NCI-H446 treated with DMSO at 0.1 percent for 48 hours (cell line): ENCODE data around the gene TNFSF10.

Experiments used
- DNase-seq: peaks from one replicate; lab custom pipeline; 2025; lab: John Stamatoyannopoulos, UW

TNFSF10 gene

DNA sequence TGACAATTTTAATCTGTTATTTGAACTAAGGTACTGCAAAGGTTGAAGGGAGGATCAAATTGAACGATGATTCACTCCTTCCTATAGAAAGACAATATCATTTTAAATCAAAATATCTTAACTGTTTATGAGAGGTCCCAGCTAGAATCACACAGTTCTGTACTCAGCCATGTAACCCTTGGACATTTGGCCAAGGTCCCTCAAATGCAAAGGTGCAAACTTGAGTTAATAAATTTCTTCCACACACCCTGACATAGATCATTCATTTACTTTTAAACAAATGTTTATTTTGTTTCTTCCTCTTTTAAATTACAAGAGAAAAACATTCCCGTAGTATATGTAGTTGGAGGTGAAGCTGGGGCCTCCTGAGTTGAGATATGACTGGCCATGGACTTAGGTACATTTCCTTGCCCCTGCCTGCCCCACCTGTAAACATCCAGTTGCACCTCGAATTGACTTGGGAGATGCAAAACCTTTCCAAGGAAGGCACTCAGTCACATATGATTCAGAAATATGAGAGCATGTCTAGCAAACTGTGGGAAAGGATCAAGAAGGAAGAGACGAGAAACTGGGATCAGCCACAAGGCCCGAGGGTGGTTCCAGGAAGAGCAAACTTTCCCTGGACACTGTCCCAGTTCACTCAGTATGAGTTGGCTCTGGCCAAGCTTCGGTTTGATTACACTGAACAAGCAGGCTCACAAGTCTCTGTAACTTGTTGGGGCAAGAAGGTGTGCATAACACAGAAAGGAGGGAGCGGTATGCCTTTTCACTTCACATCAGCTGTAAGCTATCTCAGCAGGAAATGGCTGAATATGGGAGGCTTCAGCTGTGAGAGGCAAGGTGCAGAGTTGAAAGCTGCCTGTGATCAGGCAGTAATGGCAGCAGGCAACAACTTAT is 6.7 kb downstream of the TNFSF10 start:
- DNase-seq = peak; percentile 40

DNA sequence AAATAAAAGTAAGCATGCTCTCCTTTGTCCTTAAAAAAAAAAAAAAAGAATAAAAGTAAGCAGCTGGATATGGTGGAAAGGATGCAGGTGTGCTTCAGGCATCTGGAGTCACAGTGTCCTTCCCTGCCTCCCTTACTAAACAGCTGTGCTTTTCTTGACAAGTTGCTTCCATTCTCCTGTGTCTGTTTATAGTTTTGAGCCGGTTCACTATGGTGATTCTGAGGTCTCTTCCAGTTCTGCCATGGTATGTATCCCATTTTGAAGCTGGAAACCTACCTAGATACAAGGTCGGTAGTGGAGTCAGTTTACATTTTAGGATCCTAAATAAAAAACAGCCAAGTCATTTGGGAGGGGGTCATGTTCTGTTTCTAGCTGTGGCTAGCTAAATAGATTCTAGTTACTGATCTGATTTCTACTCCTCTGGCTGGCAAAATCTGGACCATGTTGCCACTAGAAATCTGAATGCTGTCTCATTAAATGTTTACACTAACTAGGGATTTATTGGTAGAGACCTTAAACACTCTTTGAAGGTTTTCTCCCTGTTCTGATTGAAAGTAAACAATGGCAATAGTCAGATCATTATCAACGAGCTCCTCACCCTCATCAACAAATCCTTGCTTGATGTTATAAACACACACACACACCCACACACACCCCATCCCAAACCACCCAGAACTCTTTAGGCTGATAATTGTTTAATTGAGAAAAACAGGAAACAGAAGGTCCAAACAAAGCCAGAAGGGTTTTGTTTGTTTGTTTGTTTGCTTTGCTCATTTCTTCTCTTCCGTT is 7.9 kb downstream of the TNFSF10 start:
- no peak for DNase-seq

DNA sequence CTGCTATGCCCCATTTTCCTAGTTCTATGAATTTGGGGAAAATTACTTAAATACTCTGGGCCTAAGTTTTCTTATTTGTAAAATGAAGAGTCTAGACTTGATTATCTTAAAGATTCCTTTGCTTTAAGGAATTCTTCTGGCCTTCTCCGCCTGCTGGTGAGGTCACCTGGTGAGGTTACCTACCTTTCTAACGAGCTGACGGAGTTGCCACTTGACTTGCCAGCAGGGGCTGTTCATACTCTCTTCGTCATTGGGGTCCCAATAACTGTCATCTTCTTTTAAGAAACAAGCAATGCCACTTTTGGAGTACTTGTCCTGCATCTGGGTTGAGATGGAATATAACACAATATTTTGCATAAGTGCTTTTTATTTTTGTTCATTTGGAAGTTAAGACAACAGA is 8.6 kb downstream of the TNFSF10 start:
- no peak for DNase-seq

DNA sequence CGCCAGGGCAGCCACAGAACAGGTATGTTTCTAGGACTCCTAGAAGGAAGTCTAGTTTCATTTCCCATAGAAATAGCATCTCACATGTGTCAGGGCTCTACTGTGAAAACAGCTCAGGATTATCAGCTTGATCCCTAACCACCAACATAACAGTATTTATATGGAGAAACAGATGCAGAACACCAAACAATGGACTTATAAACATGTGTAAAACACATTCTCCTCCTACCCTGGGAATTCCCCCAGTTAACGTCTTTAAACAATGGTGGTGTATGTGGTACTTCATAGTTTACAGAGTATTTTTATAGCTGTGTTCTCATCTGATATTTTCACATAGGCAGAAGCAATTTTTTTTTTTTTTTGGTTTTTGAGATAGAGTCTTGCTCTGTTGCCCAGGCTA is 9.7 kb downstream of the TNFSF10 start:
- no peak for DNase-seq

DNA sequence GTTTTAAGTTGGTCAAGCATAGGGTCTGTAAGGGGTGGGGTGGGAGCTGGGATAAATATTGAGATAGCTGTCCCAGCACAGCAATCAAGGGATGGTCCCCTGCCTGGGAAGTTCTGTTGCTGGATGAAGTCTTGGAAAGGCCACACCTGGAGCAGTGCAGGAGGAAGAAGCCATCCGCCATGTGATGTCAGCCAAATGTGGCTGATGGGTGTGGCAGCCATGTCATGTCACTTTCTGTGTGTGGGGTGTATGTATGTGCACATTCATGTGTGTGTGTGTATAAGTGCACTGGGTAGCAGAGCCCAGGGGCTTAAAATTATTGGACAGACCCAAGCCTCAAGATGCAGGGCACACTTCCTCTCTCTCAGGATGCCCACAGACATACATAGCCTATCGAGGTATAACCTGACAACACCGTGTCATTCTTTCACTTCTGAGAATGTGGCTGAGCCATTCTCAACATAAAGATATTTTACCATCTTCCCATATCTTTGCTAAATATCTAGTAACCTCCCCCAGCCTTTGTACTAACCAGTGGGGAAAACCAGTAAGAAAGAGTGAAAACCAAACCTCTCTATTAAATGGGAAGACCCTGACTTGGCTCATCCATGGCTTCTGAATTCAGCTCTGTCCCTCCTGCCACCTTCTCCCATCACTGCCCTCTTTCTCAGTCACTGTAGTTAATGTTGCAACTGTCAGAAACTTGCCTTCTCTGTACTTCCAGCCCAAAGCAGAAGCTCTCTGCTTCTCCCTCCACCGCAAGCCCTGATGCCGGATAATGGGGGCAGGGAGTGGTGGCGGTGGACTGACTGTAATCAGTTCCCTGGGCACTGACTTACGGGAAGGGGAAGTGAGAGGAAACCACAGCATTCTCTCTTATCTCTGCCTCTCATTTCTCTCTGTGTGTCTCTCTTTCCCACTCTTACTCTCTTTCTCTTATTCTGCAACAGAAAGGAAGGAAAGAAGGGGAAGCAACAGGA is 11.2 kb downstream of the TNFSF10 start:
- no peak for DNase-seq

DNA sequence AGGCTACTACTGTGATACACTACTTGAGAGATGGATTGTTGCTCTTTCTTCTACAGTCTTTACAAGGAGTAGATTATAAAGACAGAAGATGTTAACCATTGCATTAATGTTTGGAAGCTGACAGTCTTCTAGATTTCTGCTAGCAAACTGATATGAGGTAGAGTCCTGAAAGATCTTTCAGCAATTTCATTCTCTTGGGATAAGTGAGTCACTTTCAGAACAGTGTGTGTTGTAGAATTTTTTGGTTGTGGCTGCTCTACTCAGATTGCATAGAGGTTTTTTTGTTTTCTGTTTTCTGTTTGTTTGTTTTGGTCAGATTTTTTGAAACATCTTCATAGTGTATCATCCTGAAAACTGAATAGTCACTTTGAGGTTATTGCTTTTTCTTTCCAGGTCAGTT is 17.1 kb downstream of the TNFSF10 start:
- no peak for DNase-seq

DNA sequence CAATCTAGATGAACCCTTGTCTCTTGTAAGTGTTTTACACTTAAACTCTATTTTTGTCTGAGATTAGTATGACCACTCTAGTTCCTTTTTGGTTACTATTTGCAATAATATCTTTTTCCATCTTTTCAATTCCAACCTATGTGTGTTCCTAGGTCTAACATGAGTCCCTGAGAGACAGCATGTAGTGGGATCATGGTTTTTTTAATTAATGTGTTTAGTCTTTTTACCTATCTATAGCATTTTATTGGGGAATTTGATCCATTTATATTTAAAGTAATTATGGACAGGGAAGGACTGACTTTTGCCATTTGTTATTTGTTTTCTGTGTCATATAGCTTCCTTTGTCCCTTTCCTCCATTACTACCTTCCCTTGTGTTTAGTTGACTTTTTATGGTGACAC is 21.7 kb downstream of the TNFSF10 start:
- no peak for DNase-seq

DNA sequence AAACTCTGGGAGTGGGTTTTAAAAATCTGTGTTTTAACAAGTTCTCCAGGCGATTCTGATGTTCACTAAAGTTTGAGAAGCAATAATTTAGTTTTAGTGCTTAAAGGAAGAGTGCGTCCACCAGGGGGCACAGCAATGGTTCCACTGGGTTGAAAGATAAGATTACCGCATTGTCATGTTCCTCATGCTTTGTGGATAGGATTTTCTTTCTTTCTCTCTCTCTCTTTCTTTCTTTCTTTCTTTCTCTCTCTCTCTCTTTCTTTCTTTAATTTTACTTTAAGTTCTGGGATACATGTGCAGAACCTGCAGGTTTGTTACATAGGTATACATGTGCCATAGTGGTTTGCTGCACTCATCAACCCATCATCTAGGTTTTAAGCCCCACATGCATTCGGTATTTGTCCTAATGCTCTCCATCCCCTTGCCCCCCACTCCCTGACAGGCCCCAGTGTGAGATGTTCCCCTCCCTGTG is 33.0 kb downstream of the TNFSF10 start:
- DNase-seq = peak; percentile 59

DNA sequence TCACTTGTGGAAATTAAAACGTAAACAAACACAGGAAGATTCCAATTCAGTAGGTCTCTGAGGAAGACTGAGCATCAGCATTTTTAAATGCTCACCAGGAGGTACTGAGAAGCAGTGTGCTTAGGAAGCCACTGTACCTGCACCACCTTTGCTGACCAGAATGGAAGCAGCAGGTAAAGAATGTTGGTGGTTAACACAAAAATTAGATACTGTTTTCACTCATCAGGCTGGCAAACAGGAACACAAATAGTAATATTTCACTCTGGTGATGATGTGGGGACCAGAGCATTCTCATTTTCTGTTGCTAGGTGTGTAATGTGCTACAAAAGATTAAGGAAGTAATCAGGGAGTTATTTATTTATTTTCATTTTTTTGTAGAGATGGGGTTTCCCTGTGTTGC is 45.1 kb downstream of the TNFSF10 start:
- DNase-seq = no peak

DNA sequence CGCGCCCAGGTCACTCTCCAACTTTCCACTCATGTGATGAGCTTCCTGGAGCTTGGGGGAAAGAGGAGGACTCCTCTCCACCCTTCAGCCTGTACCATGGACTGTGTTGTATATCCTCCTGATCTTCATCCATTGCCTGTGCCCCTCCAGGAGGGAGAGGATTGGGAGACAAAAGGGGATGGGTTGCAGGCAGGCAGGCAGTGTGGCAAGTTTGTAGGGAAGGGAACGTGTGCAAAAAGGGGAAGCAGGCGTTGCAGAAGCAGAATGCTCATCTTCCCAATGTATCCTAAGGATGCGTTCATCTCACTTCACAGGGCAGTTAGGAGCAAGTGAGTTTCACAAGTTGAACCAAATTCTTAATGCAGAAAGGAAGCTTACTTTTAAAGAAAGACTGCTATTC is 46.9 kb downstream of the TNFSF10 start:
- no peak for DNase-seq

DNA sequence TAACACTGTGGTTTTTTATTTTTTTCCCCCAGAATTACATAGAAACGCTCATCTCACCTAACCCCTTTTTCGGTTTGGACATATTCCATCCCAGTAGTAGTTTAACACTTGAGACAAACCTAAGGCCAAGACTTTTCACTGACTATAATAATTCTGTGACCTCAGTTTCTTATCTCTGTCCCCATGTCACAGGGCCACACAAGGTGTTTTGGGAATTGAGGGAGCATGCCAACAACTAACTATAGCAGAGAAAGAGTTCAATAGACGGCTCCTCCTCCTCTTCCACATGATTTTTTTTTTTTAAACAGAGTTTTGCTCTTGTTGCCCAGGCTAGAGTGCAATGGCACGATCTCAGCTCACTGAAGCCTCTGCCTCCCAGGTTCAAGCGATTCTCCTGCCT is 47.5 kb downstream of the TNFSF10 start:
- no peak for DNase-seq

DNA sequence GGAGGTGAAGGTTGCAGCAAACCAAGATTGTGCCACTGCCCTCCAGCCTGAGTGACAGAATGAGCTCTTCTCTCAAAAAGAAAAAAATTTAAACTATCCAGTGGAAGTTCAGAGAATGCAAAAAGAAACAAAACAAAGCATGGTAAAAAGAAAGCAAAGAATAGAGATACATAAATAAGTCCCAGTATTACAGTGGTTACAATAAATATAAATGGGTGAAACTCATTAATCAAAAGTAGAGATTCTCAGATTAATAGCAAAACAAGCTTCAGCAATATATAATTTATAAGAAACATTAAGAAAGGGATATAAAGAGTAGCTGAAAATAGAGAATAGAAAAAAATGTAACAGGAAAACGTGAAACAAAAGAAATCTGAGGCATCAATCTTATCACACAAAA is 51.3 kb downstream of the TNFSF10 start:
- no peak for DNase-seq

DNA sequence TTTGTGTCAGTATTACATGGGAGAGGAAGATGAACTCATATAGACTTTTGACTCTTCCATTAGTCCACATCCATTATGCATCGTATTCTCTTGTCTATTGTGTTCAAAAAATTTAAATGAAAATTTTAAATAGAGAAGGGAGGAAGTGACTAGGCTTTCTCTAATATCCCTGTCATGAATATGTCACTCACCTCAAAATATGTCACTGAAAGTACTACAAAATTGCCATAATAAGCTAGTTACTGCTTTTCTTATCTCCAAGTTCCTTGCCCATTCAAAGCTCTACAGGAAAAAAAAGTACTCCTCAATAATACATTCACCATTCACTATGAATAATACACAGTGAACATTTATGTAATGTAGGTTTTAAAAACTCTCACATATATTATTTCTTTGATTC is 52.6 kb downstream of the TNFSF10 start:
- DNase-seq = no peak

DNA sequence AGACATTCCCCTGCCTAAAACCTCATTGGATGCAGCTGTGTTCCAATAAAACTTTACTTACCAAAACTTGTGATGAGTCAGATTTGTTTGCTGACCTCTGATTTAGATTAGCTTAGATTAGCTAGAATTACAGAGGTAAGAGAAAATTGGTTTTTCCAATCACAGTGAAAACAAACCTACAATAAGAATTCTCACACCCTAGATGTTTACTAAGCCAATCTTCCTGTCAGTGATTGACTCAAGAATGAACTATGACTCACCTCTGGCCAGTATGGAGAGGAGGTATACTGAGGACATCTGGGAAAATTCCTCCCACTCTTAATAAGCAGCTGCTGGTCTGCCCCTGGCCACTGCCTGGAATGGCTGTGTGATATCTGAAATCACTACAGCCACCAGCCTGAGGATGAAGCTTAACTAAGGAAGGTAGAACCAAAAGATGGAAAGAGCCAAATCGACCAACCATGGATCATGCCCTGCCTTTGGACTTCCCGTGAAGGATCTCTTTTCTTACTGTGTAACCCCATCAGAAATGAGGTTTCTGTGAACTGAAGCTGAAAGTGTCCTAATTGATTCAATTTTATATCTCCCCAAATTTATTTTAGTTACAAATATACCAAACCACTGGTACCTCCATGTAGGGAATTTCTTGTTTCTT is 55.9 kb downstream of the TNFSF10 start:
- no peak for DNase-seq

DNA sequence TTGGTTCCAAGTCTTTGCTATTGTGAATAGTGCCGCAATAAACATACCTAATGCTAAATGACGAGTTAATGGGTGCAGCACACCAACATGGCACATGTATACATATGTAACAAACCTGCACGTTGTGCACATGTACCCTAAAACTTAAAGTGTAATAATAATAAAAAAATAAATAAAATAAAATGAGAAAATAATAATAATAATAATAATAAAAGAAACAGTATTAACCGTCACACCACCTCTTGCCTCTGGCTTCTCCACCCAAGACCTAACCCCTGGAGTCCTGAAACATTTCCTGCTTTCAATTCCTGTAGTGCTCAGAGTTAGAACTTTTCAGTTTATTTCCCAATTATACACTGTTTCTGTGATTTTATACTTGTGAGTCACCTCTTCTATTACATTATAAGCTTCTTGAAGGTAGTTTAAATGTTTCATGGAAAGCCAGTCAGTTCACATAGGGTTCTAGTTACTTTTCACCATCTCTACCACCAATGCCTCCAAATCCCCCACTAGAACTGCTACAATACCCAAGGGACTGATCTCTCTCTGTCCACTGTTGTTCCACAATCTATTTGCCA is 56.6 kb downstream of the TNFSF10 start:
- no peak for DNase-seq

DNA sequence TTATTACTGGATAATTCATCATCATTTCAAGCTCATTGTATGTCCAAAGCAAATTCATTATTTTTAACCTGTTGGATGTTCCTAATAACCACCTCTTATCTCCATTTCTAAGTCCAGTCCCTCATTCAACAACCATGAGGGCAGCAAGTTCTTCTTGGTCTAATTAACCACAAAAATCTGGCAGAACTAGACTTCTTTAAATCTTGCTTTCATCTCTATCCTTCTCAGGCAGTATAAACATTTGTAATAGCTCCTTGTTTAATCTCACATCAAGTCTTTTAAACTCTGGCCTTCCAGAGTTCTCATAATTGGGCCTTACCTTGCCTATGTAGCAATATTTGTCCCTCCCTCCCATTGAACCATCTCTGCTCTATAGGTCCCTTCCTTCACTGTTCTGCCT is 57.9 kb downstream of the TNFSF10 start:
- no peak for DNase-seq

DNA sequence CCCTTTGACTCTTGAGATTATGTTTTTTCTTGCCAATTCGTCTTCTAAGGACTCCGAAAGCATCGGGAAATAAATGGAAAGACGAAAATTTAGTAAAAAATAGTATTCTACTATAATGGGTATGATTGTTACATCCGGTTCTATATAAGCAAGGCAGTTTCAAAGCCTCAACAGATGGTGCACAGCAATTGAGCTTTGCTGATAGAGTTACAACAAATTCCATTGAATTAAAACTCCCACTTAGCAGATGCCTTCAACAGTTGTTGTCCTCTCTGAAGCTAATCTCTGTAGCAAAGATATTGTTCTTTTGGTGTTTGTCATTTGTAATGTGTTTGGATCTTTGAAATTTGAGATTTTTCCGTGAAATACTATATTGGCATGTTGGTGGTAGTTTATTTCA is 58.9 kb downstream of the TNFSF10 start:
- no peak for DNase-seq

DNA sequence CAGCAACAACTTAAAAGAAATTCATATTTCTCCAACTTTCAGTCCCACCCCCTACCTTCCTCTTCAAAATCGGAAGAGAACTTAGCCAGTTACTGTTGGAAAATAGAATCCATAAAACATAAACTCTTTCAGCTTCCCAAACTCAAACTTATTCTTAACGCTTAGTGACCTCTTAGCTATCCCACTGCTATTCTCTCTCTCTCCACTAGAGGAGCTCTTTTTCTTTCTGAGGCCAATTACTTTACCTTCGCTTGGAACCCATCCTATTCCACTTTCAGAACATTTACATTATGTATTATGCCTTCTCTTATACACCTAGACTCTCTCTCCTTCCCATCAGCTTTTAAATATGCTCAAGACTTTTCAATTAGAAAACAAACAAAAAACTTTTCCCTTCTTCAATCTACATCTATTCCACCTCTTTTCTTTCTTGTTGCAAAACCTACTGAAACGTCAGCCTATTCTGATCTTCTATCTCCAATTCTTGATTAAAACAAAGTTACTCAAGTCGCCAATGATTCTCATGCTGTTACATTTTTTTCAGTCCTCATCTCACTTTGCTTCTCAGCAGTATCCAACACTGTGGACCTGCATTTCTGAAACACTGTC is 61.6 kb downstream of the TNFSF10 start:
- DNase-seq = no peak

DNA sequence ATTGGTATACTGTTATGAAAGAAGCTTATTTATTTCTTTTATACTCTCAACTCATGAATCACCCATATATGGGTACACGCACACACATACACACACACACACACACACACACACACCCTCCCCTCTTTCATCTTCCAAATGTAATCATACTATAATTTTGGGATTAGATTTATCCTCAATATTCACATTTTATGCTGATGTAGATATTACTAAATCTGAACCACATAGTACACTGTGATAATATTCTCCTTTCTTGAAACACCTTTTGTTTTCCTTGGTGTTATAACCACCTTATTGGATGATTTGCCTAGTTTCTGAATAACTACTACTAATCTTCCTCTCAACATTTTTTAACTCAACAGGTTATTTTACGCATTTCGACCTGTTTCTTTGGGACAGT is 66.8 kb downstream of the TNFSF10 start:
- DNase-seq = no peak
